ENCODE measurements around the gene OR51B6. TPM values are rescaled to one million over a fixed set of nuclear protein-coding genes. Genes with fewer than 3 reads are reported as not detected.

Gene OR51B6
- total and polyA plus RNA-seq, 10 donors = not detected

- no peaks in the 10 kb centered on the region for H3K4me1 ChIP-seq
- intact Hi-C loops (cut with DNase I; ENCODE audit: low total_unique reads) = no loop called here
Observed at GRCh38 chr11:5398936-5399335, 47.6 kb downstream of the OR51B6 start.

More at GRCh38 chr11:5398936-5399335, 47.6 kb downstream of the OR51B6 start:
- Histone ChIP-seq H3K36me3 (no peaks in the 10 kb centered on the region), H3K27me3 (replicated peaks in 1 of 7) (peaks cover 0 to 4% (median 0%) of the 10 kb centered on the region in 7 donors), H3K27ac (no peak overlapping the region), H3K4me3 (no peak overlapping the region), H3K9me3 (no peaks in the 10 kb centered on the region)
- no peak for DNase-seq
- no peak for TF ChIP-seq POLR2AphosphoS5 (IDR thresholded peaks at IDR 0.05)

Small RNAs within 50 kb of the gene (small RNA-seq; reads per million reads assigned to genes)
- gene AC104389.3 = 0 reads per million in 4 donors

Other genes with a start within 250 kb of the OR51B6 start
- gene OR52A5, start 213.2 kb upstream of the OR51B6 start, total RNA-seq = not detected
- not detected for gene OR52A5, start 213.2 kb upstream of the OR51B6 start, polyA plus RNA-seq
- not detected for gene OR52A1, start 196.8 kb upstream of the OR51B6 start, total RNA-seq
- gene OR52A1, start 196.8 kb upstream of the OR51B6 start, polyA plus RNA-seq = not detected
- gene OR51V1, start 150.8 kb upstream of the OR51B6 start, total RNA-seq = not detected
- not detected for gene OR51V1, start 150.8 kb upstream of the OR51B6 start, polyA plus RNA-seq
- gene HBB, start 124.4 kb upstream of the OR51B6 start, total RNA-seq = over 10,000 TPM in 2 of 7 donors, 1,000 to 10,000 TPM in 3, 100 to 1,000 TPM in 2; 465 to 40,257 (median 5,354) TPM
- 1,000 to 10,000 TPM in 1 of 3 donors, 100 to 1,000 TPM in 2; 107 to 1,699 (median 207) TPM for gene HBB, start 124.4 kb upstream of the OR51B6 start, polyA plus RNA-seq
- gene HBD, start 117.0 kb upstream of the OR51B6 start, total RNA-seq = 100 to 1,000 TPM in 1 of 7 donors, 10 to 100 TPM in 3, 1 to 10 TPM in 3; 1.5 to 327 (median 20.6) TPM
- gene HBD, start 117.0 kb upstream of the OR51B6 start, polyA plus RNA-seq = 10 to 100 TPM in 1 of 3 donors, 1 to 10 TPM in 2; 1.0 to 12.5 (median 1.5) TPM
- 10 to 100 TPM in 1 of 7 donors, 1 to 10 TPM in 1, not detected in 5; 1.2 to 15.0 TPM for gene HBG1, start 101.7 kb upstream of the OR51B6 start, total RNA-seq
- gene HBG1, start 101.7 kb upstream of the OR51B6 start, polyA plus RNA-seq = under 1 TPM in 1 of 3 donors, not detected in 2; 0.21 TPM
- gene HBG2, start 96.7 kb upstream of the OR51B6 start, total RNA-seq = 10 to 100 TPM in 2 of 7 donors, 1 to 10 TPM in 3, not detected in 2; 1.3 to 19.6 (median 9.1) TPM
- 1 to 10 TPM in 1 of 3 donors, under 1 TPM in 1, not detected in 1; 0.29 to 4.2 TPM for gene HBG2, start 96.7 kb upstream of the OR51B6 start, polyA plus RNA-seq
- gene HBE1, start 81.6 kb upstream of the OR51B6 start, total RNA-seq = 1 to 10 TPM in 1 of 7 donors, under 1 TPM in 1, not detected in 5; 0.64 to 1.8 TPM
- gene HBE1, start 81.6 kb upstream of the OR51B6 start, polyA plus RNA-seq = under 1 TPM; 0.21 to 0.37 (median 0.32) TPM
- not detected for gene OR51B4, start 49.6 kb upstream of the OR51B6 start, total RNA-seq
- not detected for gene OR51B4, start 49.6 kb upstream of the OR51B6 start, polyA plus RNA-seq
- not detected for gene OR51B2, start 27.2 kb upstream of the OR51B6 start, total RNA-seq
- not detected for gene OR51B2, start 27.2 kb upstream of the OR51B6 start, polyA plus RNA-seq
- gene OR51B5, start 8.0 kb upstream of the OR51B6 start, total RNA-seq = 1 to 10 TPM in 3 of 7 donors, under 1 TPM in 4; 0.44 to 3.0 (median 0.89) TPM
- gene OR51B5, start 8.0 kb upstream of the OR51B6 start, polyA plus RNA-seq = not detected
- gene OR51M1, start 32.3 kb downstream of the OR51B6 start, total RNA-seq = not detected
- gene OR51M1, start 32.3 kb downstream of the OR51B6 start, polyA plus RNA-seq = not detected
- not detected for gene OR51Q1, start 70.6 kb downstream of the OR51B6 start, total RNA-seq
- not detected for gene OR51Q1, start 70.6 kb downstream of the OR51B6 start, polyA plus RNA-seq
- gene OR51I1, start 90.0 kb downstream of the OR51B6 start, total RNA-seq = under 1 TPM in 2 of 7 donors, not detected in 5; 0.40 to 0.73 TPM
- not detected for gene OR51I1, start 90.0 kb downstream of the OR51B6 start, polyA plus RNA-seq
- not detected for gene OR51I2, start 97.8 kb downstream of the OR51B6 start, total RNA-seq
- not detected for gene OR51I2, start 97.8 kb downstream of the OR51B6 start, polyA plus RNA-seq
- not detected for gene OR52D1, start 137.2 kb downstream of the OR51B6 start, total RNA-seq
- gene OR52D1, start 137.2 kb downstream of the OR51B6 start, polyA plus RNA-seq = not detected
- 1 to 10 TPM in 3 of 7 donors, under 1 TPM in 4; 0.29 to 3.7 (median 0.52) TPM for gene UBQLN3, start 158.4 kb downstream of the OR51B6 start, total RNA-seq
- not detected for gene UBQLN3, start 158.4 kb downstream of the OR51B6 start, polyA plus RNA-seq
- 1 to 10 TPM in 4 of 7 donors, under 1 TPM in 3; 0.87 to 2.3 (median 1.1) TPM for gene UBQLNL, start 165.2 kb downstream of the OR51B6 start, total RNA-seq
- under 1 TPM; 0.33 to 0.93 (median 0.74) TPM for gene UBQLNL, start 165.2 kb downstream of the OR51B6 start, polyA plus RNA-seq
- 1 to 10 TPM in 3 of 7 donors, under 1 TPM in 4; 0.27 to 3.3 (median 0.80) TPM for gene OR52H1, start 197.0 kb downstream of the OR51B6 start, total RNA-seq
- not detected for gene OR52H1, start 197.0 kb downstream of the OR51B6 start, polyA plus RNA-seq
- not detected for gene OR52B6, start 229.4 kb downstream of the OR51B6 start, total RNA-seq
- gene OR52B6, start 229.4 kb downstream of the OR51B6 start, polyA plus RNA-seq = not detected
- gene TRIM6, start 245.1 kb downstream of the OR51B6 start, total RNA-seq = 1 to 10 TPM; 1.4 to 6.1 (median 4.3) TPM
- gene TRIM6, start 245.1 kb downstream of the OR51B6 start, polyA plus RNA-seq = 1 to 10 TPM in 2 of 3 donors, under 1 TPM in 1; 0.72 to 2.7 (median 1.1) TPM

Data from spleen (tissue), 11 donors.